Activated CD4-positive, alpha-beta memory T cell treated with anti-CD3 and anti-CD28 coated beads for 36 hours (primary cell): ENCODE data around the gene PMP22. TPM values are rescaled to one million over a fixed set of nuclear protein-coding genes. Genes with fewer than 3 reads are reported as not detected.
"Not testable (repeated sequence)": the region's sequence is repeated elsewhere in the genome, so short reads cannot be mapped to it uniquely, and the experiment has no call there.

Experiments
- CTCF ChIA-PET: fragments of 350-600 bp; sonication (Branson Sonifier 250); formaldehyde crosslinking; loops from one replicate; lab custom pipeline; 2021; ENCODE audit warnings: antibody characterized with exemption, inconsistent platforms; lab: Charles Lee
- POLR2A ChIA-PET: fragments of 350-600 bp; sonication (Branson Sonifier 250); formaldehyde crosslinking; loops from one replicate; lab custom pipeline; 2021; ENCODE audit warnings: antibody characterized with exemption; lab: Charles Lee
- DNase-seq: peaks from one replicate; pipeline ENCODE4 v3.0.0-alpha.2; 2020
- H3K27ac Mint-ChIP-seq: one replicate; pipeline ENCODE4 v1.8.0; 2021; ENCODE audit warnings: mixed read lengths
- H3K27me3 Mint-ChIP-seq: one replicate; pipeline ENCODE4 v1.8.0; 2021; ENCODE audit warnings: mixed read lengths
- H3K36me3 Mint-ChIP-seq: one replicate; pipeline ENCODE4 v1.8.0; 2021; ENCODE audit warnings: mixed read lengths
- H3K4me1 Mint-ChIP-seq: one replicate; pipeline ENCODE4 v1.8.0; 2021; ENCODE audit warnings: low read depth, mixed read lengths
- H3K4me3 Mint-ChIP-seq: one replicate; pipeline ENCODE4 v1.8.0; 2021; ENCODE audit warnings: mild to moderate bottlenecking, mixed read lengths
- H3K9me3 Mint-ChIP-seq: one replicate; pipeline ENCODE4 v1.8.0; 2021; ENCODE audit warnings: mixed read lengths
- intact Hi-C: fragments of 100-400 bp; cut with micrococcal nuclease; formaldehyde crosslinking; loops from one replicate; pipeline ENCODE4 v1.15.1; 2023
- total RNA-seq, 2 experiments: library from RNA; stranded (reverse); gene quantifications; one replicate each; pipeline ENCODE4 v1.2.3, GENCODE V29; 2021

PMP22 gene
- total RNA-seq, 2 experiments from 2014 or later: not detected

DNA sequence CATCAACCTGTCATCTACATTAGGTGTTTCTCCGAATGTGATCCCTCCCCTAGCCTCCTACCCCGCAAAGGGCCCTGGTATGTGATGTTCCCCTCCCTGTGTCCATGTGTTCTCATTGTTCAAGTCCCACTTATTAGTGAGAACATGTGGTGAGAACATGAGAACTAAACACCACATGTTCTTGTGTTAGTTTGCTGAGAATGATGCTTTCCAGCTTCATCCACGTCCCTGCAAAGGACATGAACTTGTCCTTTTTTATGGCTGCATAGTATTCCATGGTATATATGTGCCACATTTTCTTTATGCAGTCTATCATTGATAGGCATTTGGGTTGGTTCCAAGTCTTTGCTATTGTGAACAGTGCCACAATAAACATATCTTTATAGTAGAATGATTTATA is 43.3 kb downstream of the PMP22 start:
- H3K36me3 Mint-ChIP-seq, H3K4me1 Mint-ChIP-seq, intact Hi-C loops, H3K9me3 Mint-ChIP-seq, H3K4me3 Mint-ChIP-seq, CTCF ChIA-PET, POLR2A ChIA-PET, H3K27me3 Mint-ChIP-seq, H3K27ac Mint-ChIP-seq, DNase-seq: not testable (repeated sequence)

DNA sequence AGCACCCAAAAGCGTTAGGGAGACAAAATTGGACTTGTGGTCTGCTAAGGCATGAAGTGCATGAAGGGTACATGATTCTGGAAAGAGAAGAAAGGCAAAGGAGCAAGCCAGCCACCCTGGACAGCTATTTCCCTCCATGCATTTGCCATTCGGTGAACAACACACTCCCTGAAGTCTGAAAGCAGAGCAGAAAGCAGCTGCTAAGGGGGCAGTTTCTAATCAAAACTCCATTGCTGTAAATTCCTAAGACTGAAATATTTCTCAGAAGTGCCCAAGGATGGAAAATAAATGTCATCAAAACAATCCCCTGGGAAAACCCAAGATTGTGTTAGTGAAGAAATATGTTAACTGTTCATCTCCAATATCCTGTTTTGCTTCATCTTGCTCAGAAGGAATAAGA is 44.3 kb downstream of the PMP22 start:
- ChIA-PET CTCF (no interaction called here), POLR2A (no interaction called here)
- no peaks in the 10 kb centered on the region for H3K9me3 Mint-ChIP-seq
- intact Hi-C loops: no loop called here
- H3K27ac Mint-ChIP-seq: no peak overlapping the region
- peaks cover 6% of the 10 kb centered on the region for H3K27me3 Mint-ChIP-seq
- H3K36me3 Mint-ChIP-seq: no peaks in the 10 kb centered on the region
- no peak overlapping the region for H3K4me3 Mint-ChIP-seq
- no peak for DNase-seq
- H3K4me1 Mint-ChIP-seq: no peaks in the 10 kb centered on the region

DNA sequence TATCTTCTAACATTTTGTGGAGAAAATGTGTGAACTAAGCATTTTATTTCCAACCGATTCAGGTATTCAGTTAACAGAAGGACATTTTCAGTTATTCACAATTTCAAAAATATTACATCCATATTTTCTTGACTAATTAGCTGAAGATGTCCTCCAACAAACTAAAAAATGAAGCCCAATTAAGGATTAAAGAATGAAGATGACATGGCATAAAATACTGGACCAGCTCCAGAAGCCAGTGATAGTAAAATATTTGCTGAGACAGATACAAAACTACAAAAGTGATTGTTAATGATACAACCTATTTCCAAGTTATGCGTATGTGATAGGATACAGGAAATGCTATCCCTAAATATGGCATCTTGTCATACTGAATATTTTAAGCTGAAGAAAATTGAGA is 48.6 kb downstream of the PMP22 start:
- no peaks in the 10 kb centered on the region for H3K36me3 Mint-ChIP-seq
- CTCF ChIA-PET: interaction anchor here (0.7 kb wide), 1 partner anchor 47 kb away, joined by 3 read pairs; no protein-coding TSS in a partner anchor
- POLR2A ChIA-PET: no interaction called here
- DNase-seq: no peak
- no peak overlapping the region for H3K4me3 Mint-ChIP-seq
- H3K4me1 Mint-ChIP-seq: no peaks in the 10 kb centered on the region
- intact Hi-C loops: no loop called here
- H3K27me3 Mint-ChIP-seq: peaks cover 8% of the 10 kb centered on the region
- no peak overlapping the region for H3K27ac Mint-ChIP-seq
- H3K9me3 Mint-ChIP-seq: no peaks in the 10 kb centered on the region

DNA sequence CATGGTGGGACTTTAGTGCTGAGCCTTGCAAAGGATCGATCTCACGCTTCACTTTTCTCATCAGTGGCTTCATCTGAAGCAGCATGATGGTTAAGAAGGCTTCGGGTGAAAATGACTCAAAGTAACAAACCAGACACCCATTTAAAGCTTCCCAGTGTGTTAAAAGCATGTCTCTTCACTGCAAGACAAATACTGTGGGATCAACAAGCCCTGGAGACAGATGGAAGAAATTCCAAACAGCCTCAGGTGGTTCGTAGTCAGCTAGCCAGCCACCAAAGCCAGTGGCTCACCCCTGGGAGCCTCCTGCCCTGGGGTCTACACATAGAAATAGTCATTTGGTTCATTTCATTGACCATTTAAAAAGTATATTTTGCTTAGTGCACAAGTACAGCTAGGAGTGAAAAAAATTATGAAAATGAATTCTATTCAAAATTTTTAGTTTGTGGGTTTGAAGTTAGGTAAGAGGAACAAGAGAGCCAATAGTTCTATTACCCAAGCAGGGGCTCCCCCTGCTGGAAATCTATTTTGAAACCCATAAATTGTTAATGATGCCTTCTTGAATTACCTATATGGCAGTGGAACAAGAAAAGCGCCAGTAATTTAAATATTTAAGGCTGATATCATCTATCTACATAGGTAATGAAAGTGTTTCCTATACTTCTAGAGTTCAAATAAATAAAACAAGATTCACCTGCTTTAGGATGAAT is 51.6 kb downstream of the PMP22 start:
- no peak overlapping the region for H3K4me3 Mint-ChIP-seq
- intact Hi-C loops: no loop called here
- H3K9me3 Mint-ChIP-seq: no peaks in the 10 kb centered on the region
- H3K4me1 Mint-ChIP-seq: no peaks in the 10 kb centered on the region
- no peaks in the 10 kb centered on the region for H3K36me3 Mint-ChIP-seq
- no peak for DNase-seq
- no peak overlapping the region for H3K27ac Mint-ChIP-seq
- CTCF ChIA-PET: no interaction called here
- H3K27me3 Mint-ChIP-seq: peaks cover 10% of the 10 kb centered on the region
- POLR2A ChIA-PET: interaction anchor here (0.6 kb wide), 1 partner anchor 478 kb away, joined by 3 read pairs; no protein-coding TSS in a partner anchor

DNA sequence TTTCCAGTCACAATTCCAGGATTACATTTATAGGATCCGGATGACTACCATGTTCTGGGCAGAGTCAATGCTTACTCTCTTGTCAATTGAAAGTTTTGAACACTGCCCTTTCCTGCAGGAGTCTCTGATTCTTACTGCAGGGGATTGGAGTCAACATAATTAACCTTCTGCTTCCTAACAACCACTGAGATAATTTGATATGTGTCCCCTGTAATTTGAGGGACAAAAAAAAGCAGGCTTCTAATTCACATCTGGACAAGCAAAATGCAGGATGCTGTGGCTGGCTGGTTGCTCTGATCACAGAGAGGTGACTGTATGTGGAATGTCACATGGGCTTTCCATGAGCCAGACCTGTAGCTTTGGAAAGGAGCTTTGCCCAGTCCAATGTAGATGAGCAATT is 54.9 kb downstream of the PMP22 start:
- Mint-ChIP-seq H3K4me1 (no peaks in the 10 kb centered on the region), H3K4me3 (no peak overlapping the region), H3K9me3 (no peaks in the 10 kb centered on the region), H3K27me3 (peaks cover 18% of the 10 kb centered on the region), H3K27ac (no peak overlapping the region), H3K36me3 (no peaks in the 10 kb centered on the region)
- intact Hi-C loops: no loop called here
- CTCF ChIA-PET: no interaction called here
- no peak for DNase-seq
- POLR2A ChIA-PET: no interaction called here

DNA sequence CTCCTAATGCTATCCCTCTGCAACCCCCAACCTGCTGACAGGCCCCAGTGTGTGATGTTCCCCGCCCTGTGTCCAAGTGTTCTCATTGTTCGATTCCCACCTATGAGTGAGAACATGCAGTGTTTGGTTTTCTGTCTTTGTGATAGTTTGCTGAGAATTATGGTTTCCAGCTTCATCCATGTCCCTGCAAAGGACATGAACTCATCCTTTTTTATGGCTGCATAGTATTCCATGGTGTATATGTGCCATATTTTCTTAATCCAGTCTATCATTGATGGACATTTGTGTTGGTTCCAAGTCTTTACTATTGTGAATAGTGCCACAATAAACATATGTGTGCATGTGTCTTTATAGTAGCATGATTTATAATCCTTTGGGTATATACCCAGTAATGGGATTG is 62.1 kb downstream of the PMP22 start:
- H3K4me1 Mint-ChIP-seq, H3K36me3 Mint-ChIP-seq, H3K4me3 Mint-ChIP-seq, POLR2A ChIA-PET, DNase-seq, intact Hi-C loops, H3K27ac Mint-ChIP-seq, CTCF ChIA-PET: not testable (repeated sequence)
- Mint-ChIP-seq H3K27me3 (peaks cover 17% of the 10 kb centered on the region), H3K9me3 (peaks cover 20% of the 10 kb centered on the region)

DNA sequence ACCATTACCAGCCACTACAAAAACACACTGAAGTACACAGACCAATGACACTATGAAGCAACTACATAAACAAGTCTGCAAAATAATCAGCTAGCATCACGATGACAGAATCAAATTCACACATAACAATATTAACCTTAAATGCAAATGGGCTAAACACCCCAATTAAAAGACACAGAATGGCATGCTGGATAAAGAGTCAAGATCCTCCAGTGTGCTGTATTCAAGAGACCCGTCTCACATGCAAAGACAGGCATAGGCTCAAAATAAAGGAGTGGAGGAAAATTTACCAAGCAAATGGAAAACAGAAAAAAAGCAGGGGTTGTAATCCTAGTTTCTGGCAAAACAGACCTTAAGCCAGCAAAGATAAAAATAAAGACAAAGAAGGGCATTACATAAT is 64.6 kb downstream of the PMP22 start:
- H3K36me3 Mint-ChIP-seq, POLR2A ChIA-PET, H3K4me1 Mint-ChIP-seq, intact Hi-C loops, H3K4me3 Mint-ChIP-seq, CTCF ChIA-PET, DNase-seq, H3K27ac Mint-ChIP-seq: not testable (repeated sequence)
- H3K9me3 Mint-ChIP-seq: peaks cover 23% of the 10 kb centered on the region
- H3K27me3 Mint-ChIP-seq: peaks cover 18% of the 10 kb centered on the region

DNA sequence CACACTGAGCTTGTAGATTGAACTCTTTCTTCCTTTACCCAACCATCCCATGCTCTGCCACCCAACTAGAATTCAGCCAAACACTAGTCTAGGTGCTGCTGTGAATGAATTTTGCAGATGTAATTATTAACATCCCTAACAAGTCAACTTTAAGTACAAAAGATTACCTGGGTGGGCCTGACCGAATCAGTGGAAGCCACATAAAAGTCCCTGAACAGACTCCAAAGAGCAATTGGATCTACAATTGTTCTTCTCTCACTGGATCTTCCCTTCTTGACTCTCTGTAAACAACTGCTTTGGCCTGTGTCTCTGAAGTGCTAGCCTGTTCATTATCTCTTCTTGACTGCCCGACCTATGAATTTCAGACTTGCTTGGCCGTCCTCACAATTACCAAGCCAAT is 67.9 kb downstream of the PMP22 start:
- CTCF ChIA-PET: no interaction called here
- Mint-ChIP-seq H3K36me3 (peaks cover 3% of the 10 kb centered on the region), H3K27ac (no peak overlapping the region), H3K4me3 (no peak overlapping the region), H3K27me3 (peaks cover 31% of the 10 kb centered on the region), H3K4me1 (no peaks in the 10 kb centered on the region), H3K9me3 (peaks cover 23% of the 10 kb centered on the region)
- intact Hi-C loops: no loop called here
- POLR2A ChIA-PET: no interaction called here
- no peak for DNase-seq

DNA sequence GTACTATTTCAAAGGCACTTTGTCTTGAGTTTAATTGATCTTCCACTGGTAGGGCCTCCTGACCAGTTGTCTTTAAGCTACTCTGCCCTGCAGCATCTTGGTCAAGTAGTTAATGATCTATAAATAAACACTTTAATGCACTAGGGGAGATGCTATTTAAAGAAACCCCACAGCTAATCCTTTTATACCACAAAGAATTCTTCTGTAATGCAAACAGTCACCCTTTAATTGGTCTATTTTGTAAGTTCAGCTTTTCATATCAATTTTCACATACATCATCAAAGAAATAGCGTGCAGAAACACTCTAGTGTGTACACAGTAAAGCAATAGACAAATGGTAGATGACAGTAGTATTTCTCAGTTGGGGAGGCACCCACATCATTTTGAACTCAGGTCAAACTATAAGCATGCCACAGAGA is 70.3 kb downstream of the PMP22 start:
- POLR2A ChIA-PET: no interaction called here
- Mint-ChIP-seq H3K36me3 (peaks cover 2% of the 10 kb centered on the region), H3K4me1 (no peaks in the 10 kb centered on the region), H3K9me3 (peaks cover 10% of the 10 kb centered on the region), H3K27ac (no peak overlapping the region), H3K4me3 (no peak overlapping the region), H3K27me3 (peaks cover 25% of the 10 kb centered on the region)
- CTCF ChIA-PET: no interaction called here
- DNase-seq: no peak
- intact Hi-C loops: no loop called here

DNA sequence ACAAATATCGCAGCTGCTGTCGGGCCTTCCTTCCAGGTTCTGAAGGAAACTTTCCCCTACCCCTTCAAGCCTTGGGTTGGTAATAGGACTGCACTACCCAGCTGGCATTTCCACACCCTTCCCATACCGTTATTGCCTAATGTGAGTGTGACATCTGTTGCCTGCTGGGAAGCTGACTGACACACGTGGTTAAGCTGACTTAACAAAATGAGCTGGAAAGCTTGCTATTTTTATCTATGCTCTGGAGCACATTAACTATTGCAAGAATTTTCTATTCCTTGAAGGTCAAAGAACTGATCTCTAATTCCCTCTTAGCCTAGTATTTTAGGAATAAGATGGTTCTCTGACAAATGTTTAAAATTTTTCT is 79.5 kb downstream of the PMP22 start:
- Mint-ChIP-seq H3K36me3 (no peaks in the 10 kb centered on the region), H3K4me1 (no peaks in the 10 kb centered on the region), H3K27ac (no peak overlapping the region), H3K9me3 (no peaks in the 10 kb centered on the region), H3K4me3 (no peak overlapping the region), H3K27me3 (peaks cover 12% of the 10 kb centered on the region)
- no peak for DNase-seq
- ChIA-PET POLR2A (no interaction called here), CTCF (interaction anchor here (1.2 kb wide), 1 partner anchor 72 kb away, joined by 3 read pairs; no protein-coding TSS in a partner anchor)
- intact Hi-C loops: no loop called here

DNA sequence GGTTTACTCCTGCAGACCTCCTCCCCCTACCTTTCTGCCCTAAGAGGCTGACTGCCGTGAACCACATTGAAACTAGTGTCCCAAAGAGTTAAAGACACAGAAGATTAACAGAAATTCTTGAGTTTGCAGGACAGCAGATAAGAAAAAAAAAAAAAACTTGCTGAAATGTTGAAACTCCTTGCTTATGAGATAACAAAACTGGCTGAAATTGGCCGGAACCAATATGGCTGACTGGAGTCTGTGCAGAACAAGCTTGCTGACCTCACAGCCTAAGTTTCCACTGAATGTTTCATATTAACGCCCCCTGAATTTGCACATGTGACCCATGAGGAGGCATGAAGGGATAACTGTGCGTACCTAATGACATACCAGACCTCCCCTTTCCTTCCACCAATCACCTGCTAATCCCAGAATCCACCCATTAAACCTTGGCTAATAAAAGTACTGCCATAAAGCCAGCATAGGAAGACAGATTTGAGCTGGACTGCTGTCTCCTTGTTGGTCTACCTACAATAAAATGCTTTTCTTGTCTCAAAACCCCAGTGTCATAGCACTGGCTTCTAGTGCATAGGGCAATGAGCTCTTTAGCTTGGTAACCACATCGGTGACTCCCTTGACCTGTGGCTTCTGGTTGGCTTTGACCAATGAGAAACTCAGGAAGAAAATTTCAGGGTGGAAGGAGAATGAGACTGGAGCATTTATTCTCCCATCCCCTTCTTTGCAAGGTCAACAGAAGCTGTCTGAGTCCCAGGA is 80.1 kb downstream of the PMP22 start:
- ChIA-PET CTCF (interaction anchor here (1.2 kb wide), 1 partner anchor 73 kb away, joined by 3 read pairs; no protein-coding TSS in a partner anchor), POLR2A (no interaction called here)
- intact Hi-C loops: no loop called here
- Mint-ChIP-seq H3K9me3 (no peaks in the 10 kb centered on the region), H3K4me3 (no peak overlapping the region), H3K4me1 (no peaks in the 10 kb centered on the region), H3K27me3 (peaks cover 12% of the 10 kb centered on the region), H3K27ac (no peak overlapping the region), H3K36me3 (no peaks in the 10 kb centered on the region)
- no peak for DNase-seq

DNA sequence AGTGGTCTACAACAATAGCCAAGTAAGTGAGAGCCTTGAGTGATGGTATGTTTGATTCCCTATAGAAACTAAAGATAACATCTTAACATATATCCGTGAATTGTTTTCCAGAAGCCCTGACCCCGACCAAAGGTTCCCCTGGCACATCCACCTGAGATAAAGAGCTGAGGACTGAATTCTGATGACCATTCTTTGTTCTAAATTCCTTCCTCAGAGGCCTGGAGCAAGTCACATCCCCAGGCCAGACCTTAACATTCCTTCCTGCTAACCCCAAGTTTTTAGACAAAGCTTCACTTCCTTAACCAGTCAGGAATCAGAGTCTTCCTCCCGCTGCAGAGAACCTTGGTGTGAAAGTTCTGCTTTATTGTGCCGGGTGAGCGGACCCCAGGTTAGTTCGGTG is 83.3 kb downstream of the PMP22 start:
- ChIA-PET CTCF (no interaction called here), POLR2A (no interaction called here)
- no peaks in the 10 kb centered on the region for H3K9me3 Mint-ChIP-seq
- intact Hi-C loops: no loop called here
- H3K36me3 Mint-ChIP-seq: no peaks in the 10 kb centered on the region
- H3K4me3 Mint-ChIP-seq: no peak overlapping the region
- H3K4me1 Mint-ChIP-seq: no peaks in the 10 kb centered on the region
- DNase-seq: no peak
- no peak overlapping the region for H3K27ac Mint-ChIP-seq
- peaks cover 13% of the 10 kb centered on the region for H3K27me3 Mint-ChIP-seq

DNA sequence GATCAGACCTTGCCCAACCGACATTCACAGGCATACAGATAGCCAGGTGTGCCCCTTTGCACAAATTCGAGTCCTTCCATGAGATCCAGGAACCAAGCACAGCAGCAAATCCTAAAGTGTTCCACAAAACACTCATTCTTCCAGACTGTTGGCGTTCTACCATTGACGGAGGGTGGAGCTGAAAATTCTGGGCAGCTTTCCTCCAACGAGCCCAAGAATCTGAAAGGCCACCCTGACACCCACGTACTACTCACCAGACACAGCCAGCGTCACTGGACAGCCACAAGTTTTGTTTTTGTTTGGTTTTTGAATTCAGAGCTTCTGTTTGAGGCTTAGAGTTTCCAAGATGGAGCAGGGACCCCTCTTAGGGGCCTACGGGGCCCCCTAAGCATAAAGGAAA is 83.8 kb downstream of the PMP22 start:
- ChIA-PET POLR2A (no interaction called here), CTCF (no interaction called here)
- intact Hi-C loops: no loop called here
- Mint-ChIP-seq H3K36me3 (no peaks in the 10 kb centered on the region), H3K4me1 (no peaks in the 10 kb centered on the region), H3K27me3 (peaks cover 13% of the 10 kb centered on the region), H3K4me3 (no peak overlapping the region), H3K27ac (no peak overlapping the region), H3K9me3 (no peaks in the 10 kb centered on the region)
- DNase-seq: no peak
